Naive thymus-derived CD4-positive, alpha-beta T cell (primary cell): ENCODE results near the gene STARD5. TPM values are rescaled to one million over a fixed set of nuclear protein-coding genes. Genes with fewer than 3 reads are reported as not detected.

Experiments used
- ATAC-seq: fragments of 150-1000 bp; cut with Tn5 transposase; 2 replicates; pipeline ENCODE4 v1.10.0; 2021; ENCODE audit warnings: mild to moderate bottlenecking, moderate library complexity
- CTCF ChIA-PET: fragments of 350-600 bp; sonication (Branson Sonifier 250); formaldehyde crosslinking; loops from one replicate; lab custom pipeline; 2021; ENCODE audit warnings: antibody characterized with exemption; lab: Charles Lee
- POLR2A ChIA-PET: fragments of 350-600 bp; sonication (Branson Sonifier 250); formaldehyde crosslinking; loops from one replicate; lab custom pipeline; 2021; ENCODE audit warnings: antibody characterized with exemption, inconsistent platforms; lab: Charles Lee
- DNase-seq, 9 donors: peaks; one replicate each; pipeline versions ENCODE4 v3.0.0 to v3.0.0-alpha.2; 2020 to 2022; ENCODE audit warnings: mixed read lengths in 1 of 9
- H3K27ac ChIP-seq: one replicate; pipeline ENCODE4 v1.7.0; 2013; ENCODE audit warnings: mild to moderate bottlenecking, low read depth, low read length, moderate library complexity
- H3K27me3 ChIP-seq, 2 donors: one replicate each; pipeline ENCODE4 v1.7.0; 2013; ENCODE audit warnings: low read length in 2 of 2, mild to moderate bottlenecking in 2 of 2, moderate library complexity in 2 of 2; ENCODE audit not compliant: control insufficient read depth in 2 of 2, insufficient read depth in 2 of 2
- H3K36me3 ChIP-seq, 3 experiments: 1 replicate in 2 of 3; 2 replicates in 1 of 3; pipeline ENCODE4 v1.7.0; 2013; ENCODE audit warnings: low read length in 3 of 3, mild to moderate bottlenecking in 3 of 3, moderate library complexity in 1 of 3; ENCODE audit not compliant: insufficient read depth in 3 of 3, control insufficient read depth in 2 of 3
- H3K4me1 ChIP-seq, 2 donors: one replicate each; pipeline ENCODE4 v1.7.0; 2013; ENCODE audit warnings: low read length in 2 of 2, mild to moderate bottlenecking in 2 of 2, moderate library complexity in 1 of 2; ENCODE audit not compliant: control insufficient read depth in 2 of 2, insufficient read depth in 2 of 2
- H3K4me3 ChIP-seq: 2 replicates; pipeline ENCODE4 v1.7.0; 2013; ENCODE audit warnings: mild to moderate bottlenecking, low read length
- H3K9me3 ChIP-seq, 3 experiments: 1 replicate in 2 of 3; 2 replicates in 1 of 3; pipeline ENCODE4 v1.7.0; 2013; ENCODE audit warnings: low read length in 3 of 3; ENCODE audit not compliant: control insufficient read depth in 2 of 3
- H3K27ac Mint-ChIP-seq, 9 donors: one replicate each; pipeline ENCODE4 v1.8.0; 2020 to 2022; ENCODE audit warnings: mixed read lengths in 9 of 9, mild to moderate bottlenecking in 8 of 9, moderate library complexity in 5 of 9, inconsistent platforms in 2 of 9
- H3K27me3 Mint-ChIP-seq, 5 donors: one replicate each; pipeline ENCODE4 v1.8.0; 2021 to 2022; ENCODE audit warnings: mixed read lengths in 5 of 5, mild to moderate bottlenecking in 1 of 5
- H3K36me3 Mint-ChIP-seq, 5 donors: one replicate each; pipeline ENCODE4 v1.8.0; 2020 to 2022; ENCODE audit warnings: mixed read lengths in 5 of 5, mild to moderate bottlenecking in 3 of 5, inconsistent platforms in 1 of 5
- H3K4me1 Mint-ChIP-seq, 7 donors: one replicate each; pipeline ENCODE4 v1.8.0; 2020 to 2022; ENCODE audit warnings: mixed read lengths in 7 of 7, mild to moderate bottlenecking in 3 of 7, inconsistent platforms in 1 of 7
- H3K4me3 Mint-ChIP-seq, 10 donors: one replicate each; pipeline ENCODE4 v1.8.0; 2020 to 2022; ENCODE audit warnings: mild to moderate bottlenecking in 10 of 10, mixed read lengths in 10 of 10, moderate library complexity in 6 of 10, inconsistent platforms in 2 of 10
- H3K9me3 Mint-ChIP-seq, 11 donors: one replicate each; pipeline ENCODE4 v1.8.0; 2020 to 2022; ENCODE audit warnings: mixed read lengths in 11 of 11, mild to moderate bottlenecking in 4 of 11, inconsistent platforms in 1 of 11, moderate library complexity in 1 of 11
- intact Hi-C, 2 donors: fragments of 100-400 bp; cut with micrococcal nuclease; formaldehyde crosslinking; loops; one replicate each; pipeline ENCODE4 v1.15.1; 2023
- polyA plus RNA-seq, 2 donors: library from polyadenylated mRNA; unstranded; fragments of 300-500 nt; fragmentation: Illumina TruSeq; gene quantifications; one replicate each; pipeline ENCODE4 v1.2.3, GENCODE V29; 2021
- total RNA-seq, 6 experiments: library from RNA in 5 of 6; stranded (reverse) in 5 of 6; gene quantifications; 1 replicate in 5 of 6; 2 replicates in 1 of 6; pipeline ENCODE4 v1.2.3 and lab custom pipeline; 2021 to 2026

STARD5 gene
- total and polyA plus RNA-seq, 7 experiments from 2014 or later: 5.0 to 13.5 (median 10.1) TPM

- H3K36me3 Mint-ChIP-seq: peaks cover 5 to 18% (median 11%) of the 10 kb centered on the region in 5 donors
- no peak for DNase-seq
- peaks cover 31 to 97% (median 87%) of the 10 kb centered on the region in 7 donors for H3K4me1 Mint-ChIP-seq
Measured at GRCh38 chr15:81281766-81282605, 42.0 kb downstream of the STARD5 start.

GRCh38 chr15:81281456-81281735, 42.5 kb downstream of the STARD5 start:
- Histone ChIP-seq H3K27me3 (no peaks in the 10 kb centered on the region), H3K9me3 (no peaks in the 10 kb centered on the region), H3K4me3 (no peak overlapping the region), H3K36me3 (no peaks in the 10 kb centered on the region), H3K27ac (peak overlapping the region; percentile 32), H3K4me1 (peaks cover 20 to 63% of the 10 kb centered on the region in 2 donors)
- Mint-ChIP-seq H3K27ac (peak overlapping the region in 8 of 9 donors; percentile 40 to 96 (median 90)), H3K36me3 (peaks cover 9 to 18% (median 11%) of the 10 kb centered on the region in 5 donors), H3K9me3 (peaks cover 3 to 23% (median 9%) of the 10 kb centered on the region in 11 donors), H3K4me3 (peak overlapping the region in 9 of 10 donors; percentile 50 to 73 (median 55)), H3K27me3 (no peaks in the 10 kb centered on the region), H3K4me1 (peaks cover 25 to 97% (median 87%) of the 10 kb centered on the region in 7 donors)
- ChIA-PET CTCF (interaction anchor here (1.1 to 2.1 kb wide), 6 partner anchors 13 to 313 kb away, joined by 3 to 11 read pairs (median 6); no protein-coding TSS in a partner anchor), POLR2A (interaction anchor here (1.2 to 17.1 kb wide), 2 partner anchors 19 to 40 kb away, joined by 4 to 642 read pairs; no protein-coding TSS in a partner anchor)
- DNase-seq (no peak), ATAC-seq (no peak)
- intact Hi-C loops: no loop called here

More at GRCh38 chr15:81281766-81282605, 42.0 kb downstream of the STARD5 start:
- Histone ChIP-seq H3K9me3 (no peaks in the 10 kb centered on the region), H3K4me3 (no peak overlapping the region), H3K4me1 (peaks cover 26 to 61% of the 10 kb centered on the region in 2 donors), H3K27me3 (no peaks in the 10 kb centered on the region), H3K27ac (no peak overlapping the region), H3K36me3 (no peaks in the 10 kb centered on the region)
- H3K4me3 Mint-ChIP-seq: peak overlapping the region in 9 of 10 donors; percentile 18 to 68 (median 53)
- CTCF ChIA-PET: interaction anchor here (0.7 to 2.2 kb wide), 7 partner anchors 13 to 313 kb away, joined by 3 to 11 read pairs (median 4); no protein-coding TSS in a partner anchor
- H3K27ac Mint-ChIP-seq: peak overlapping the region in 8 of 9 donors; percentile 6 to 96 (median 90)
- no peak for ATAC-seq
- H3K27me3 Mint-ChIP-seq: no peaks in the 10 kb centered on the region
- POLR2A ChIA-PET: interaction anchor here (17.1 kb wide), 1 partner anchor 19 kb away, joined by 642 read pairs; no protein-coding TSS in a partner anchor
- peaks cover 2 to 17% (median 5%) of the 10 kb centered on the region in 11 donors for H3K9me3 Mint-ChIP-seq
- intact Hi-C loops: no loop called here

- intact Hi-C loops: no loop called here
- Mint-ChIP-seq H3K4me1 (peaks cover 24 to 97% (median 87%) of the 10 kb centered on the region in 7 donors), H3K9me3 (peaks cover 3 to 23% (median 9%) of the 10 kb centered on the region in 11 donors), H3K36me3 (peaks cover 9 to 21% (median 11%) of the 10 kb centered on the region in 5 donors), H3K27me3 (no peaks in the 10 kb centered on the region), H3K27ac (peak overlapping the region in 8 of 9 donors; percentile 40 to 96 (median 90)), H3K4me3 (peak overlapping the region in 9 of 10 donors; percentile 50 to 73 (median 55))
- ChIA-PET POLR2A (interaction anchor here (1.1 to 17.1 kb wide), 4 partner anchors 14 to 43 kb away, joined by 3 to 642 read pairs (median 4); partner anchors contain the start of gene STARD5), CTCF (interaction anchor here (1.0 to 3.0 kb wide), 10 partner anchors 9 to 917 kb away, joined by 3 to 18 read pairs (median 4); no protein-coding TSS in a partner anchor)
- Histone ChIP-seq H3K9me3 (no peaks in the 10 kb centered on the region), H3K4me1 (peaks cover 15 to 63% of the 10 kb centered on the region in 2 donors), H3K27me3 (no peaks in the 10 kb centered on the region), H3K36me3 (no peaks in the 10 kb centered on the region), H3K4me3 (no peak overlapping the region), H3K27ac (peak overlapping the region; percentile 32)
- DNase-seq: no peak
- no peak for ATAC-seq
Measured at GRCh38 chr15:81280696-81281455, 43.1 kb downstream of the STARD5 start.

- no peak for DNase-seq
- H3K4me3 ChIP-seq: no peak overlapping the region
- H3K4me1 ChIP-seq: peaks cover 5 to 59% of the 10 kb centered on the region in 2 donors
- H3K4me3 Mint-ChIP-seq: peak overlapping the region in 9 of 10 donors; percentile 29 to 68 (median 50)
- H3K9me3 Mint-ChIP-seq: peaks cover 3 to 21% (median 9%) of the 10 kb centered on the region in 11 donors
- H3K9me3 ChIP-seq: no peaks in the 10 kb centered on the region
- H3K27me3 Mint-ChIP-seq: no peaks in the 10 kb centered on the region
- intact Hi-C loops: loop anchor here (5.0 to 10.0 kb wide), 3 partner anchors 42 to 1128 kb away; partner anchors contain the start of genes STARD5 (in 2 of the 2) and FAH (in 1 of the 2)
- no peaks in the 10 kb centered on the region for H3K27me3 ChIP-seq
- ATAC-seq: no peak
- ChIA-PET CTCF (interaction anchor here (0.7 to 3.0 kb wide), 11 partner anchors 8 to 918 kb away, joined by 3 to 18 read pairs (median 5); no protein-coding TSS in a partner anchor), POLR2A (interaction anchor here (1.0 to 17.1 kb wide), 6 partner anchors 13 to 47 kb away, joined by 3 to 642 read pairs (median 4); partner anchors contain the start of gene STARD5)
- H3K36me3 ChIP-seq: no peaks in the 10 kb centered on the region
- H3K4me1 Mint-ChIP-seq: peaks cover 24 to 97% (median 87%) of the 10 kb centered on the region in 7 donors
- peaks cover 9 to 21% (median 11%) of the 10 kb centered on the region in 5 donors for H3K36me3 Mint-ChIP-seq
- H3K27ac ChIP-seq: peak overlapping the region; percentile 32
- H3K27ac Mint-ChIP-seq: peak overlapping the region in 8 of 9 donors; percentile 40 to 96 (median 90)
Measured at GRCh38 chr15:81279621-81280485, 44.1 kb downstream of the STARD5 start.

GRCh38 chr15:81278306-81279029, 45.5 kb downstream of the STARD5 start:
- DNase-seq (no peak), ATAC-seq (no peak)
- Mint-ChIP-seq H3K27ac (peak overlapping the region in 8 of 9 donors; percentile 21 to 89 (median 56)), H3K4me1 (peaks cover 25 to 92% (median 83%) of the 10 kb centered on the region in 7 donors), H3K36me3 (peaks cover 9 to 21% (median 11%) of the 10 kb centered on the region in 5 donors), H3K4me3 (peak overlapping the region in 2 of 10 donors; percentile 48 to 58), H3K27me3 (no peaks in the 10 kb centered on the region), H3K9me3 (peaks cover 3 to 21% (median 9%) of the 10 kb centered on the region in 11 donors)
- ChIA-PET CTCF (interaction anchor here (1.0 to 3.0 kb wide), 5 partner anchors 12 to 21 kb away, joined by 3 to 18 read pairs (median 5); no protein-coding TSS in a partner anchor), POLR2A (interaction anchor here (0.8 to 17.1 kb wide), 3 partner anchors 9 to 37 kb away, joined by 3 to 642 read pairs (median 8); no protein-coding TSS in a partner anchor)
- intact Hi-C loops: loop anchor here (5.0 to 10.0 kb wide), 3 partner anchors 44 to 1126 kb away; partner anchors contain the start of genes STARD5 (in 2 of the 2) and FAH (in 1 of the 2)
- no peaks in the 10 kb centered on the region for H3K36me3 ChIP-seq
- peaks cover 0 to 47% of the 10 kb centered on the region in 2 donors for H3K4me1 ChIP-seq
- no peaks in the 10 kb centered on the region for H3K27me3 ChIP-seq
- H3K9me3 ChIP-seq: no peaks in the 10 kb centered on the region
- H3K4me3 ChIP-seq: no peak overlapping the region
- no peak overlapping the region for H3K27ac ChIP-seq
